CD4-positive, alpha-beta T cell treated with Interferon alpha-2 for 1 hour (primary cell): ENCODE results near the gene CEP112.
"Not testable (repeated sequence)": the region's sequence is repeated elsewhere in the genome, so short reads cannot be mapped to it uniquely, and the experiment has no call there.

Experiments used
- DNase-seq, 2 donors: peaks; one replicate each; pipeline ENCODE4 v3.0.0-alpha.2; 2020 to 2022

The CEP112 gene

GRCh38 chr17:66150708-66151107 lies 41.2 kb downstream of the CEP112 start:
- no peak for DNase-seq

DNA sequence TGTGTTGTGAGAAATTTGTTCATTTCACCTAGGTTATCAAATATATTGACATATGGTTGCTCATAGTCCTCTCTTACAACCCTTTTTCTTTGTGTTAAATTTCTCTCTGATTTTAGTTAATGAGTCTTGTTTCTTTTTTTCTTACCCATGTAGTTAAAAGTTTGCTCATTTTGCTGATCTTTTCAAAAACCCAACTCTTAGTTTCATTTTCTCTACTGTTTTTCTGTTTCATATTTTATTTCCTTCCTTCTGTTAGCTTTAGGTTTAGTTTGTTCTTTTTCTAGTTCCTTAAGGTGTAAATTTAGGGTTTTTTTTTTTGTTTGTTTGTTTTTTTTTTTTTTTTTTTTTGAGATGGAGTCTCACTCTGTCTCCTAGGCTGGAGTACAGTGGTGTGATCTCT lies 42.4 kb downstream of the CEP112 start:
- no peak for DNase-seq

DNA sequence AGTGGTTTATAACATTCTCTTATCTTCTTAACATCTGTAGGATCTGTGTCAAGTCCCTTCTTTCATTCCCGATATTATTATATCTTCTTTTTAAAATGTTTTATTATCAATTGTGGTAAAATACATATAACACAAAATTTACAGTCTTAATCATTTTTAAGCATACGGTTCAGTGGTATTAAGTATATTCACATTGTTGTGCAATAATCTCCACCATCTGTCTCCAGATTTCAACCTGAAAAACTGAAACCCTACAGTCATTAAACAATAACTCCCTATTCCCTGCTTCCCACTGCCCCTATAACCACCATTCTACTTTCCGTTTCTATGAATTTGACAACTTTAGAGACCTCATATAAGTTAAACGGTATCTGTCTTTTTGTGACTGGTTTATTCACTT lies 45.5 kb downstream of the CEP112 start:
- DNase-seq, result no peak

DNA sequence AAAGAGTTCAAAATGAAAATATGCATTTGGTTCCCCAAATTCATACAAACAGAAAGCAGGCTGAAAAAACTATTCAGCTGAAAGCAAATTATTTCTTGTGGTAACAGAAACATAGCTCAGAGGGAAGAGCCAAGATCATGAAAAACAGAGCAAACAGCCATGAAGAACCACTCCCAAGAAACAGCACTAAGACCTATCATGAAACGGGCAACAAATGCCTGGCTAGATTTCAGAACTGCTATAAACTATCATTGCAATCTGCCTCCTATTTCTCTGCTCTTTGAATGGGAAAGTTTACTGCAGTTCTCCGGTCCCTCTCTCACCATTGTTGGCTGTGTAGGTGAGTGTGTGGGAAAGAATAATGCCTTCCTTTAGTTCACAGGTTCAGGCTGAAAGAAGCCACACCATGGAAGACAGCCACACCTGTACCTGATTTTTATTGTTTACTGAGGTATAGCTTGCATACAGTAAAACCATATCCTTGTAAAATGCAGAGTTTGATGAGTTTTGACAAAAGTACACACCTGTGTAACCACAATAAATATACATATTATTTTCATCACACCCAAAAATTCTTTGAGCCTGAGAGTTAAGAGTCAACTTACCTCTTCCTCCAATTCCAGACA lies 48.2 kb downstream of the CEP112 start:
- DNase-seq, result no peak

GRCh38 chr17:66142428-66142827 lies 49.5 kb downstream of the CEP112 start:
- no peak for DNase-seq

DNA sequence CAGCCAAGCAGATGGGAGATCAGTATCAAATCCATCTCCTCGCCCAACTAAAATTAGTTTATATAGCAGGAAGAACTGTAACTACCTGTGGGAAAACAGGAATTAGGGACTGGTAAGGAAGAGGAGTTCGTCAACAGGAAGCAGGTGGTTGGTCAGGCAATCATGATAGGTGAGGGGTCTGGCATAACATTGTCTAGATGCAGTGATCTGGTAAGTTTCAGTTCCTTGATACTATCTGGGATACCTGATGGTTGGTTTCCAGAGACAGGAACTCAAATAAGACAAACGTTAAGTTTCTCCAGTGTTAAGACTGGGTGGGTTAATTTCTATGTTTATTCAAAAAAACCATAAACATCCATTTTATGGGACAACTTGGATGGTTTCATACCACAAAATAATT lies 53.8 kb downstream of the CEP112 start:
- no peak for DNase-seq

GRCh38 chr17:66135896-66136295 lies 56.0 kb downstream of the CEP112 start:
- DNase-seq, result no peak

GRCh38 chr17:66135219-66135618 lies 56.7 kb downstream of the CEP112 start:
- no peak for DNase-seq

DNA sequence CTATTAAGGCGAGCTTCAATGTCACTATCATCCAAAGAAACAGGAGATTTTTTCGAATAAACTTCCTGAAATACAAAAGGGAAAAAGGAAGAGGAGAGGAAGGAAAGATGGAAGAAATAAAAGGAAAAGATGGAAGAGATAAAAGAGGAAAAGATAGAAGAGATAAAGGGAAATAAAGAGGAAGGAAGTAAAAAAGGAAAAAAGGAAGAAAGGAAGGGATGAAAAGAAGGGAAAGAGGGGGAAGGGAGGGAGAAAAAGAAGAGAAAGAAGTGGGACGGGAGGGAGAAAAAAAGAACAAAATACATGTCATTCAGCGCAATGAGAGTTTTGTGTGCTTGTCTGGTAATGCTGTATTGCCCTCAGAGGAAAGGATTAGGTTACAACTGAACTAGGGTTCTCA lies 62.2 kb downstream of the CEP112 start:
- DNase-seq, result no peak

- DNase-seq, result no peak
Observed at GRCh38 chr17:66126231-66126630, 65.7 kb downstream of the CEP112 start.

- no peak for DNase-seq
Observed at GRCh38 chr17:66123163-66123562, 68.8 kb downstream of the CEP112 start.

GRCh38 chr17:66115246-66115645 lies 76.7 kb downstream of the CEP112 start:
- no peak for DNase-seq

GRCh38 chr17:66114609-66115008 lies 77.3 kb downstream of the CEP112 start:
- DNase-seq, result no peak

GRCh38 chr17:66107731-66108130 lies 84.2 kb downstream of the CEP112 start:
- no peak for DNase-seq

DNA sequence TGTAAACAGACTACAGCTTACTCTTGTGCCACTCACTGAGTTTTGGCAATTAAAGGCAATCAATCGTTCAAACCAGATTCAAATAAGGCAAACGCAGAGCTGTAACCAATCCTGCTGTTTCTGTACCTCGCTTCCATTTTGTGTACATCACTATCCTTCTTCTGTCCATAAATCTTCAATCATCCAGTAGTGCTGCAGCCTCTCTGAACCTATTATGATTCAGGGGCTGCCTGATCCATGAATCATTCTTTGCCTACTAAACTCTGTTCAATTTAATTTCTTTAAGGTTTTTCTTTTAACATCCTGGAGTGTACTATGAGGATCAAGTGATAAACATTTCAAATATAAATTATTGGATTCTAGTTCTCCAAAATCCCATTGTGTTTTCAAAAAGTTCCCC lies 93.9 kb downstream of the CEP112 start:
- DNase-seq, result no peak

GRCh38 chr17:66094727-66095126 lies 97.2 kb downstream of the CEP112 start:
- DNase-seq, result no peak

DNA sequence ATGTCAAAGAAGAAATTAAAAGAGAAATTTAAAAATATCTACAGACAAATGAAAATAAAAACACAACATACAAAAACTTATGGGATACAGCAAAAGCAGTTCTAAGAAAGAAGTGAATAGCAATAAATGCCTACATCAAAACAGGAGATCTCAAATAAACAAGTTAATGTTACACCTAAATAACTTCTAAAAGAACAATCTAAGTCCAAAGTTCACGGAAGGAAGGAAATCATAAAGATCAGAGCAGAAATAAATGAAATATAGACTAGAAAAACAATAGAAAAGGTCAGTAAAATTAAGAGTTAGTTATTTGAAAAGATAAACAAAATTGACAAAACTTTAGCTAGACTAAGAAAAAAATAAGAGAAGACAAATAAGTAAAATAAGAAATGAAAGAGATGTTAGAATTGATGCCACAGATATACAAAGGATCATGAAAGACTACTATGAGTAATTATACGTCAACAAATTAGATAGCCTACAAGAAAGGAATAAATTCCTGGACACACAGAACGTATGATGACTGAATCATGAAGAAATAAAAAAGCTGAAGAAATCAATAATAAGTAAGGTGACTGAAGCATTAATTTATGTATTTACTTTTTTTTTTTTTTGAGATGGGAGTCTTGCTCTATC lies 100.4 kb downstream of the CEP112 start:
- DNase-seq, result no peak

DNA sequence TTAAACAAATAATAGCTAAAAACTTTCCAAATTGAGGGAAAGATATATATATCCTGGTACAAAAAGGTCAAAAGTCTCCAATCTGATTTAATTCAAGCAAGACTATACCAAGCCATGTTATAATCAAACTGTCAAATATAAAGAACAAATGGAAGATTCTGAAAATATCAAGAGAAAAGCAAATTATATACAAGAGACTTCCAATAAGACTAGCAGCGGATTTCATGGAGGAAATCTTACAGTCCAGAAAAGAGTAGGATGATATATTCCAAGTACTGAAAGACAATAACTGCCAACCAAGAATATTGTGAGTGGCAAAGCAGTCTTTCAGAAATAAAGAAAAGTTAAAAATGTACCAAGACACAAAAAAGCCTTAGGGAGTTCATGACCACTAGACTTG lies 102.2 kb downstream of the CEP112 start:
- DNase-seq, result no peak

- no peak for DNase-seq
Observed at GRCh38 chr17:66088173-66088572, 103.8 kb downstream of the CEP112 start.

DNA sequence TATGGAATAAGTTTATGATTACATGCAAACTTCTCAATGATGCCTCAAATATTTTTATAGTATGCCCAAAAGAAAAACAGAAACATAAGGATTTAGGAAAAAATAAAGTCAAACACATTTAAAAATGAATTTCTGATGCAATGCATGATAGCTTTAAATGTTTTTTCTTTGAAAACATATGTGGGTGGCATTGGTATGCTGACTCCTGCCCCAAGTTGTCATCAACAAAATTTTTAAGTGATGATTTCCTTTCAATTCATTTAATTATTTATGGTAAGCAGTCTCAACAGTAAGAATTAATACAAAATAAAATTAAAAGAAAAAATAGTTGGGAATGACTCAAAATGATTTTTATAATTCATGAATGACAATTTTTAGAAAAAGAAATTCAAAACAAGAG lies 104.9 kb downstream of the CEP112 start:
- no peak for DNase-seq

DNA sequence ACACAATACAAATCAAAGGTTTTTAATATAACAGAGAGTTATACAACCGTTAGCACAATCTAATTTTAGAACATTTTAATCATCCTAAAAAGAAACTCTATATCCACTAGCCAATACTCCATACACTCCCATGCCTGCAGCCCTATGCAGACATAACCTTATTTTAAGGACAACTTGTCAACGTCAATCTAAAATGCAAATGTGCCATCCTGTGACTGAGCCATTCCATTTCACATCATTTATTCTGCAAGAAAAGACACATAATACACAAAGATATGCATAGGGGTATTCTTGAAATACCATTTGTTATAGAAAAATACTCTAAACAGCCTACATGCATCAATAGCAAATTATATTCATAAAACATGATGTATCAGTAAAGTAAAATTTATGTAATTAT lies 106.7 kb downstream of the CEP112 start:
- DNase-seq, result no peak

DNA sequence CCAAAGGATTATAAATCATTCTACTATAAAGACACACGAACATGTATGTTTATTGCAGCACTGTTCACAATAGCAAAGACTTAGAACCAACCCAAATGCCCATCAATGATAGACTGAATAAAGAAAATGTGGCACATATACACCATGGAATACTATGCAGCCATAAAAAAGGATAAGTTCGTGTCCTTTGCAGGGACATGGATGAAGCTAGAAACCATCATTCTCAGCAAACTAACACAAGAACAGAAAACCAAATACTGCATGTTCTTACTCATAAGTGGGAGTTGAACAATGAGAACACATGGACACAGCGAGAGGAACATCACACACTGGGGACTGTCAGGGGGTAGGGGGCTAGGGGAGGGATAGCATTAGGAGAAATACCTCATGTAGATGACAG lies 111.3 kb downstream of the CEP112 start:
- DNase-seq, result not testable (repeated sequence)

- no peak for DNase-seq
Observed at GRCh38 chr17:66076546-66077190, 115.3 kb downstream of the CEP112 start.

DNA sequence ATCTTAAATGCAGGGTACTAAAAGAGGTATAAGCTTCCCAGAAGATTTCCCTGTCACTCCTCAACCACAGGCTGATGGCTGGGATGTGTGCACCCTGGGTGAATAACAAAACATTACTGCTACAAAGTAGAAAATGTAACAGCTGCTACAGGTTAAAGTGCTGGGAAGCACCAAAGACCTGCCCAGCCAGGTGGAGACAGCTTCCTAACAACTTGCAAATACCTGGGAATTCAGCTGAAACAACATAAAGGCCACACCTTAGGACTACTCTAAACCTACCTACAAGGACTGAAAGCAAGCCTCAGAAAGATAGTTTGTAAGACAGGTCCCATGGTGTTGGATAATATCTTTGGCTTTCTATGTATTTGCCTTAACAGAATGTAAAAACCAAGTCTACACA lies 118.5 kb downstream of the CEP112 start:
- DNase-seq, result no peak

GRCh38 chr17:66063686-66064085 lies 128.2 kb downstream of the CEP112 start:
- no peak for DNase-seq
